ENCODE results near the gene CELSR3.

DNA sequence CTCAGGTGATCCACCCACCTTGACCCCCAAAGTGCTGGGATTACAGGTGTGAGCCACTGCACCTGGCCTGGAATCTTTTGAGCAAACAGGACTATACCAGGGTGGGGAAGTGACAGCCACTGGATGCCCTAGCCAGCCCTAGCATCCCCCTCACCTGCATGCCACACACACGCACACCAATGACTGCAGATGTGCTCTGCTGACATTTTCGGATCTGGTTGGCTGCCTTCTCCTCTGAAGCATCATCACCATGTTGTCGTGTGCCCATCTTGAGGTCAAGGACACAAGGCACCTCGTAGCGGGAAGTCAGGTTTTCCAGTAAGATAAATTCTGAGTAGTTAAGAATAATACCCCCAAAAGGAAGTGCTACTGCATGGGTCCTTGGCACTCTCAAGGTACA lies 26.7 kb upstream of the CELSR3 start:
- TF ChIP-seq POLR2AphosphoS5 (IDR thresholded peaks at IDR 0.05) (no peak), POLR2A (IDR thresholded peaks at IDR 0.05; ENCODE audit: low read depth) (no peak), EP300 (IDR thresholded peaks at IDR 0.05) (no peak)
- TF ChIP-seq, protein P1, sequence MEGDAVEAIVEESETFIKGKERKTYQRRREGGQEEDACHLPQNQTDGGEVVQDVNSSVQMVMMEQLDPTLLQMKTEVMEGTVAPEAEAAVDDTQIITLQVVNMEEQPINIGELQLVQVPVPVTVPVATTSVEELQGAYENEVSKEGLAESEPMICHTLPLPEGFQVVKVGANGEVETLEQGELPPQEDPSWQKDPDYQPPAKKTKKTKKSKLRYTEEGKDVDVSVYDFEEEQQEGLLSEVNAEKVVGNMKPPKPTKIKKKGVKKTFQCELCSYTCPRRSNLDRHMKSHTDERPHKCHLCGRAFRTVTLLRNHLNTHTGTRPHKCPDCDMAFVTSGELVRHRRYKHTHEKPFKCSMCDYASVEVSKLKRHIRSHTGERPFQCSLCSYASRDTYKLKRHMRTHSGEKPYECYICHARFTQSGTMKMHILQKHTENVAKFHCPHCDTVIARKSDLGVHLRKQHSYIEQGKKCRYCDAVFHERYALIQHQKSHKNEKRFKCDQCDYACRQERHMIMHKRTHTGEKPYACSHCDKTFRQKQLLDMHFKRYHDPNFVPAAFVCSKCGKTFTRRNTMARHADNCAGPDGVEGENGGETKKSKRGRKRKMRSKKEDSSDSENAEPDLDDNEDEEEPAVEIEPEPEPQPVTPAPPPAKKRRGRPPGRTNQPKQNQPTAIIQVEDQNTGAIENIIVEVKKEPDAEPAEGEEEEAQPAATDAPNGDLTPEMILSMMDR (IDR thresholded peaks at IDR 0.05), result no peak
